HG03342 (cell line): ENCODE results near the gene PGAP1.
A peak's percentile ranks its signal among the peaks of the same experiment; 100 is the strongest.

Source experiments
- ATAC-seq: cut with Tn5 transposase; IDR thresholded peaks from one replicate; pipeline ENCODE4 v1.9.1; 2021; ENCODE audit warnings: mild to moderate bottlenecking, moderate library complexity; ENCODE audit not compliant: unreplicated experiment

The PGAP1 gene, protein sequence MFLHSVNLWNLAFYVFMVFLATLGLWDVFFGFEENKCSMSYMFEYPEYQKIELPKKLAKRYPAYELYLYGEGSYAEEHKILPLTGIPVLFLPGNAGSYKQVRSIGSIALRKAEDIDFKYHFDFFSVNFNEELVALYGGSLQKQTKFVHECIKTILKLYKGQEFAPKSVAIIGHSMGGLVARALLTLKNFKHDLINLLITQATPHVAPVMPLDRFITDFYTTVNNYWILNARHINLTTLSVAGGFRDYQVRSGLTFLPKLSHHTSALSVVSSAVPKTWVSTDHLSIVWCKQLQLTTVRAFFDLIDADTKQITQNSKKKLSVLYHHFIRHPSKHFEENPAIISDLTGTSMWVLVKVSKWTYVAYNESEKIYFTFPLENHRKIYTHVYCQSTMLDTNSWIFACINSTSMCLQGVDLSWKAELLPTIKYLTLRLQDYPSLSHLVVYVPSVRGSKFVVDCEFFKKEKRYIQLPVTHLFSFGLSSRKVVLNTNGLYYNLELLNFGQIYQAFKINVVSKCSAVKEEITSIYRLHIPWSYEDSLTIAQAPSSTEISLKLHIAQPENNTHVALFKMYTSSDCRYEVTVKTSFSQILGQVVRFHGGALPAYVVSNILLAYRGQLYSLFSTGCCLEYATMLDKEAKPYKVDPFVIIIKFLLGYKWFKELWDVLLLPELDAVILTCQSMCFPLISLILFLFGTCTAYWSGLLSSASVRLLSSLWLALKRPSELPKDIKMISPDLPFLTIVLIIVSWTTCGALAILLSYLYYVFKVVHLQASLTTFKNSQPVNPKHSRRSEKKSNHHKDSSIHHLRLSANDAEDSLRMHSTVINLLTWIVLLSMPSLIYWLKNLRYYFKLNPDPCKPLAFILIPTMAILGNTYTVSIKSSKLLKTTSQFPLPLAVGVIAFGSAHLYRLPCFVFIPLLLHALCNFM

DNA sequence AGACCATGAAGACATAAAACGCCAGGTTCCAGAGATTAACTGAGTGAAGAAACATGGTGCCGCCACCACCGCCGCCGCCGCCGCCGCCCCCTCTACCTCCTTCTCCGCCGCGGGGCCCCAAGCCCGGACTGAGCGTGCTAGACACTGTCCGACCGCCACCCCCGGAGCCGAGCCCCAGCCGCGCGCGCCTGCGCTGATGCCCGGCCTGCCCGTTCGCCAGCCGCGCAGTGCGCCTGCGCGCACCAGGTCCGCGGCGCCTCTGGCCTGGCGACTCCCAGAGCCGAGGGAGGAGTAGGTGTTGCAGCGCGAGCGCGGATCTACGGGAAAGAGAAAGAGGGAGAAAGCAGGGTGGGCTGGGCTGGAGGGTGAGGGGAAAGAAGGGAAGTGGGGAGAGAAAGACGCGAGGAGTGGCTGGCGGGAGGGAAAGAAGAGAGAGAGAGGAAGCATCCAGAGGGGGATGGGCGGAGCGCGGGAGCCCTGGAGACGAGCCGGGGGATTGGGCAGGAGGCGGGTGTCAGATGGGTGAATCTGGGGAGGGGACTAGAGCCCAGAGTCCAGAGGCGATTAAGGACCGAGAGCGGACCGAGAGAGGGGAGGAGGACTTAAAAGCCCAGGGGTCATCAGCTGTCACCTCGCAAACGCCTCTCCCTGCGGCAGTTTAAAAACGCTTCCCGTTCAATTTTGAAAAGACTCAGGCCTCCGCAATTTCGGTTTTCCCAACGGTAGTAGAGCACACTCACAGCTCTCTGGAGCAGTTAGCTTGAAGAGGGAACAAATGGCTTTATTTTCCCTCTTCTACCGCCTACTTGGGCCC lies at the start of gene PGAP1:
PGAP1 (minus strand) TSS at position 146 of the 814 bp plus-strand sequence; CDS start at position 55, 91 bp downstream.
- ATAC-seq: peak; percentile 86

DNA sequence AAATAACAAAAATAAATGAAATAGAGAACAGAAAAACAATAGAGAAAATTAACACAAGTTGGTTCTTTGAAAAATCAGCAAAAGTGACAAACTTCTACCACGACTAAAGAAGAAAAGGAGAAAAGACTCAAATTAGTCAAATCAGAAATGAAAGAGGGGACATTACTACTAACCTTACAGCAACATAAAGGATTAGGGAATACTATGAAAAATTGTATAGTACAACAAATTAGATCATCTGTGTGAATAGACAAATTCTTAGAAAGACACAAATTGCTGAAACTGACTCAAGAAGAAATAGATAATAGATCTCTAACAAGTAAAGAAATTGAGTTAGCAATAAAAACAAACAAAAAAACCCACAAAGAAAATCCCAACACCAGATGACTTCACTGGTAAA lies 48.5 kb upstream of the PGAP1 start:
- ATAC-seq: no peak

DNA sequence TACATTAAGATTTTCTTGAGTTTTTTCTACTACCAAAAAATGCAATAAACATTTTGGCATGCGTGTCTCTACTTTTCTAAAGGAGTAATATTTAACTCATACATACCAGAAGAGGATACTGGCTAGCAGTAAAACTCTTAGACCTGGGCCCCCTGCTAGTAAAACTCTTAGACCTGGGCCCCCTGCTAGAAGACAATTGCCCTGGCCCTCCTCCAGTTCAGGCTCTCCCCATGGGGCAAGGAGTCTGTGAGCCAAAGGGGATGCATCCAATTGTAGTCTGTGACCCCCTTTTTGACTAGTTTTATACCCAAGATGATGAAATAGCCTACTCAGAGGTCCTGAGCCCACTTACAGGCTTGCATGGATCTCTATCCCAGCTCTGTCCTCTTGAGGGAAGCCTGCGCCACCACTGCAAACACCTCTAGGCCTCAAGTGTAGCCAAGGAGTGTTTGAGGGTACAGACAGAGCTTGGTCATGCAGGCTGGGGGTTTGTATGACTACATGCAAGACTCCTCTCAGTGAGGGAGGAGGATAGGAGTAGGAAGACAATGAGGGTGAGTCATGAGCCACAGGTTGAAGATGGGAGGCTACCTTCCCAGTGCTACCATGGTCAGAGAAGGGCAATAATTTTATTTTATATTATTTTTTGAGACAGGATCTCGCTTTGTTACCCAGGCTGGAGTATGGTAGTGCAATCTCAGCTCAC lies 45.2 kb upstream of the PGAP1 start:
- no peak for ATAC-seq

DNA sequence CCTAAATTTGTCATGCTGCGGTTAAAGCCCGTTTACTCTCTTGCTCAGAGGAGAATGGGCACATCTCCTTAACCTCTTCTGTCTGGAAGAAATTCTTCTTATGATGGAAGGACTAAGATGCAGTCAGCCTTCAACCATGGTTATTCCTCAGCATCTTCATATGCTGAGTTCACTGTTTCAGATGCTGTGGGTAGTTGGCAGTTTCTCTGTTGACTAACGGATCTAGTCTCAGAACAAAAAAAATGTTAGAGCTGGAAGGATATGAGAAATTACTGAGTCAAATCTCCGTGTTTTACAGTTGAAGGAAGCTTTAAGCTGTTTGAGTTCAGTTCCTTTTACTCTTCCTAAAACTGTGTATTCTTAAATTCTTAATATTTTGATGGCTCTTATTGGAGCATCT lies 43.6 kb upstream of the PGAP1 start:
- ATAC-seq: no peak

DNA sequence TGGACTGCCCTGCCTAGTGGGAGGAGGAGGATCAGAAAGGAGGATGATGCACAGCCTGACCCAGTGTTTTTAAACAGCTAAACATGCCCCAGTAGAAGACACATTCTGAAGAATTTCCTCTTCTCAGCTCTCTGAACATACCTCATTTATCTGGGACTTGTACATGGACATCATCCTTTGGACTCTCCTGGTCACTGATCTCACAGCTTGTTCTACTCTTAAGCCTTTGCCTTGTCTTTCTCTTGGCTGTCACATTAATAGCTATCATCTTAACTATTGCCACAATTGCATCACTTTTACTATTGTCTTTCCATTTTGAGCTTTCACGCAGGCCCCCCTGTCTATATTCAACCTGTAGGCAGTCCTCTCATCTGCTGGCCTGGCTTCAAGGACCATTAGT lies 42.0 kb upstream of the PGAP1 start:
- no peak for ATAC-seq

DNA sequence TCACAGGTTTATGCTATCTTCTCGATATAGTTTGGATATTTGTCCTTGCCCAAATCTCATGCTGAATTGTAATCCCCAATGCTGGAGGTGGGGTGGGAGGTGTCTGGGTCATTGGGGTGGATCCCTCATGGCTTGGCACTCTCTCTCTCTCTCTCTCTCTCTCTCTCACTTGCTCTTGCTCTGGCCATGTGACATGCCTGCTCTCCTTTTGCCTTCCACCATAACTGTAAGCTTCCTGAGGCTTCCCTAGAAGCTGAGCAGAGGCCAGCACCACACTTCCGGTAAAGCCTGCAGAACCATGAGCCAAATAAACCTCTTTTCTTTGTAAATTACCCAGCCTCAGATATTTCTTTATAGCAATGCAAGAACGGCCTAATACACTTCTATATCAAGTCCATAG lies 41.3 kb upstream of the PGAP1 start:
- ATAC-seq: no peak

DNA sequence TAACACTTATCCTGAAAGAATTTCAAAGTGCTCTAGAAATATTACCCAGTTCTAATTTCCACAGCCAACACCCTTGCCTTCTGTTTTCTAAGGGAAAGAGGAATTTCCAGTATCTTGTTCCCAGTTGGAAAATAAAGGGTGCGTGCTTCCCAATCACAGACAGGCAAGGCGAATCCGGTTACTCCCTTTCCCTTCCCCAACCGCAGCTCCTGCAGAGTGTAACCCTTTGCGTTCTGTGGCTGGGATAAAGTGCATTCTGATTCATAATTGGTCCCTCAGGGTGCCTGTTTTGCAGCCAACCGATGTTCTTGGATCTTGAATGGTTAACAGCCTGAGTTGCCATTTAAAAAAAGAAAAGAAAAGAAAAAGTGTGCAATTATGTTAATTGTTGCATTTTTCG lies 40.6 kb upstream of the PGAP1 start:
- no peak for ATAC-seq

DNA sequence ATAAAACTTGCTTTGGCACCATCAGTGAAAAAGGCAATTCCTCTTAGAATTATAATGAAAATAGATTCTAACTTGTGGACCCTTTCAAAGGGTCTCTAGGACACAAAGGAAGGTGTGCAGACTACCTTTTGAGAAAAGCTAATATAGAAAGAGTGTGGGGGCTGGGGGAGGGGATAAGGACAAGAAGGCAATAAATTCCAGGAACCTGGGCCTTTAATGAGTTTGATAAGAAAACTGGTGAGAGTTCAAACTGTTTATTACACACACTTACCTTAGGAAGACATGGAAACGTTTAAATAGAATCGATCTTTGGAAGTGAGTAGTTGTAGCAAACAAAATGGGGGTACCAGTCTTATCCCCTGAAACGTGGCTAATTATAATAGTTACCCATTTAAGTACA lies 39.6 kb upstream of the PGAP1 start:
- no peak for ATAC-seq

DNA sequence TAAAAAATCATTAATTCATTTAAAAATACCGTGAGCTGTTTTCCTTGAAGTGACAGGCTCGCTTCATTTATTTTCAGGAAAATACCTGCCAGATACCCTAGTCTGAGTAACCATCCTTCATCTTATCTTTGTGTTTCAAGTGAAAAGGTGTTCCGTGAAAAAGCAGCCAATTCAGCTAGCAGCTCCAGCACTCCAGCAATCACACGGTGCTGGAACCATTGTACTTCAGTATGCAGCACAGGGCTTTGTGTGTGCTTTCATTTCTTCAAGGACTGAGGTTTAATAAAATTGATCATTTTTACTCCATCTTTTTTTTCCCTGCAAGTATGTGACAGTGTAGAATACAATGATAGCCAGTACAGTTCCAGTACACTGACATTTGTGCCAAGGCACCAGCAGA lies 39.1 kb upstream of the PGAP1 start:
- no peak for ATAC-seq

DNA sequence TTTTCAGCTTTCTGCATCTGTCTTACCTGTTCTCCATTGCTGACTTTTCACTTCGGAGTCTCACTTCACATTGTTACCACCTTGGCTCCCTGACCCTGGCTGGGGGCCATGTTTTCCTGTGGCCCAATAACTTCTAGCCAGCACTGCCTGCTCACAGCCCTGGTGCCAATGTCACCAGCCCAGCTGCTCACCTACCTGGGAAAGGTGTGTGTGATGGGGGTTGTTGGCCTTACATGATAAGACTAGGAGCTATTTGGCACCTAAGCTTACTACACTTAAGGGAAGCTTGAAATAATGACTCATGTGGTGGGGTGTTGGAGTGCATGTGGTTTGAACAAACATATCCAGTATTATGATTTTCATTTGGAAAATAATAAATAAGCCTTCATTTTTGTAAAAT lies 37.5 kb upstream of the PGAP1 start:
- no peak for ATAC-seq

DNA sequence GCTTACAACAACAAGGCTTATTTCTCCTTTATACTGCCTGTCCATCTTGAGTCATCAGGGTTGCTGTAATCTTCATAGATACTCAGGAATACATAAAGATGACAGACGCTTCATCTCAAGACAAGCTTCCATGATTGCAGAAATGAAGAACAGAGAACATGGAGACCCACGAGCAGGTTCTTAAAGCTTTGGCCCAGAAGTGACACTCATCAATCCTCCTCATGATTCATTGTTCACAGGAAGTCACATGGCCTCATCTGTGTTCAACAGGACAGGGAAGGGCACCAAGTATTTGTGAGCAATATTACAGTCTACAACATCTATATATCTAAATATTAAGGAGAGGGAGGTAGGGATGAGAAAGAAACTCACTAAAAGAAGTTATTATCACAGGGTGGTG lies 36.5 kb upstream of the PGAP1 start:
- no peak for ATAC-seq

DNA sequence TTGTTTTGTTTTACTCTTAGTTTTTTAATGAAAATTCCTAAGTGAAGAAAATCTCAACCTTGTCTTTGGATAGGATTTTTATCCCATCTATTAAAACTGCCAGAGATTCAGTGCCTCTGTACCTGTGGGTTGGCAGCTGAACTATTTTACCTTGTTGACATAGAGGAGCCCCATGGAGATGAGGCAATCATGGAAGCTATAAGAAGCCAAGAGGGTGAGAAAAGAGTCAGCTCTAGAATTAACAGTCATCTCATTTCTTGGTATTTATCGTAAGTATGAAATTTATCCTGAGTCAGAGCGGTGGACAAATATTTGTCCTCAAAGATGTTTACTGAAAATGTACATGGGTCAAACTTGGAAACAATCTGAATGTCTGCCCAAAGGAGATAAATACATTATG lies 35.8 kb upstream of the PGAP1 start:
- peak; percentile 10 for ATAC-seq

DNA sequence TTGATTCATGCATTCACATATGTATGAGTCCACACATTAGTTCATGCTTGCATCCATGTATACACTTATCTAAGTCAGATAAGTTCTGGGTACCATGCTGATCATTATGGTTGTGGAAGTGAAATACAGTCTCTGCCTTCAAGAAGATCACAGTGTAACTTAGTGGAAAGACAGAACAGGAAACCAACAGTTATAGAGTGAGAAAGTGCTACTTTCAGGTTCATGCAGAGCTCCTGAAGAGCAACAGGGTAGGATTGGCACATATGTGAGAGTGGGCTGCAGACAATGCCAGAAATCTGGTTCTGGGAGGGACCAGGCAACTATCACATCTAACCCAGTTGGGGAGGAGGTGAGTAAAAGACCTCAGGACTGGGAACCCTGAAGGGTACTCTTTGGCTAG lies 35.4 kb upstream of the PGAP1 start:
- ATAC-seq: peak; percentile 97

DNA sequence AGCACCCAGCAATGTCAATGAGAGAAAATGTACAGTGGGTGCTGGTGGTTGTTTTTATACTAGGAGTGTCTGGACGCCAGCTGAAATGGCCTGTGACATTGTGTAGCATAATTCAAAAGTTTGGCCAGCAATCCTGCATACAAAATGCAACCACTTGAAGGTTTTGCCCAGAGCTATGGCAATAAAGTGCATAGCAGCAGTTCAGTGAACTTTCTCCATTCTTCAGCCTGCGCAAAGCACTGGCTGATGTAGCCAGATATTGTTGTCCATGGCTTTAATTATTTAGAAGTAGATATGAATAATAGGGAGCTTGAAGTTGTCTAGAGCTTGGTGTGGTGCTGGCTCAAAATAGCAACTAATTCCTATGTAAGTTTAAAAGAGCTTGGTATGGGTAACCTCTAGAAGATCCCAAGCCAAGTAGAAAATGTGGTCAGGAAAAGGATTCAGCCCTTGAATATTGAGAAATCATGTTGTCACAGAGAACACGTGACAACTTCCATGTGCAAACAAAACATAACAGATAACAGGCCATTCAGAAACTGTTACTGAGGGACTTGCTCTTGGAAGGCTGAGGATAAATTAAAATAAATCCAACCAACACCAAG lies 33.3 kb upstream of the PGAP1 start:
- ATAC-seq: no peak

DNA sequence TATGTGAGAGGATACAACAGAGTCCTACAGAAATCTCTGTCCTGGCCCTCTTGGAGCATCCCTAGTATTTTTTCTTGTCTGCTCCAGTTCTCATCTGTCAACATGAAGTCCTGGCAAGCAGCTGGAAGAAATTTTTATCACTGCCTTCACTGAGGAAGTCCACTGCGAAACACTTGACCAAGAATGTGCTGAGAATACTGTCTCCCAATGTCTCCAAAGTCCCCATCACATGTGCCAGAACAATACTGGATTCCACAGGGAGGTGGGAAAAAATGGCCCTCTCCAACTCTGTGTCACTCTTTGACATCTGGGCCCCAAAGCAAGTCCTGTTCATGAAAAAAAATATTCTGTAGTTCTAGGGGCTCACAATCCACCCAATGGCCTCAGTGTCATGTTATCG lies 32.8 kb upstream of the PGAP1 start:
- ATAC-seq: no peak

DNA sequence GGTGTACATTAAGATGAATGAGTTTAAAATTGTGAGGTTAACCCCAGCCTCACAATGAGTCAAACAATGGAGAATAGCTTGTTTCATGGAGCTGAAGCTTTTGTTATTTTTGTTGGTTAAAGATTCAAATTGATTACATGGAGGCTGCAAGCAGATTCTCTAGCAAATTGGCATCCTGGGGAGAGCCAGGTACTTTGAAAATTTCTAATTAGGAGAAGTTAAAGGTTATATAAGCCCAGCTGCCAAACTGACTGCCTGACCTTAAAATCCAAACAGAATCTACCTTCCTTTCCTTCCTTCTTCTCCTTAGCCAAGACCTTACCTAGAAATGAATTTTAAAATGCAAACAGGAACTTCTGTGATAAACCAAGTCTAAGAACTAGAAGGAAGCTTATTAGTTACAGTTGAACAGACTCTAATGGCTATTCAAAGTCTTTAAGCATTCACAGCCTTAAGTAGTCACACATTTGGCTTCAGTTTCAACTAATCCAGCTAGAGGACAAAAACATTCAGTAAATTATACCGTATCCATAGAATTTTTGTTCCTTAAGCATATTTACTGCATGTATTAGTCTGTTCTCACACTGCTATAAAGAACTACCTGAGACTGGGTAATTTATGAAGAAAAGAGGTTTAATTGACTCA lies 31.5 kb upstream of the PGAP1 start:
- ATAC-seq: no peak

DNA sequence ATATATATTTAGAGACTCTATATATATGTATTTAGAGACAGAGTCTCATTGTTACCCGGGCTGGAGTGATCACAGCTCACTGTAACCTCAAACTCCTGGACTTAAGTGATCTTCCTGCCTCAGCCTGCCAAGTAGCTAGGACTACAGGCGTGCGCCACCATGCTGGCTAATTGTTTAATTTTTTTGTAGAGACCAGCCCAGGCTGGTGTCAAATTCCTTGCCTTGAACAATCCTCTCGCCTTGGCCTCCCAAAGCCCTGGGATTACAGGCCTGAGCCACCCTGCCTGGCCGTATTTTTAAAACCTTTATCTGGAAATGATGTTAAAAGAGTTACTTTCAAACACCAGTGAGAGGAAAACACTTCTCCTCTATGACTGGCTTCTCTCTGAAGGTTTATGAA lies 30.9 kb upstream of the PGAP1 start:
- no peak for ATAC-seq

DNA sequence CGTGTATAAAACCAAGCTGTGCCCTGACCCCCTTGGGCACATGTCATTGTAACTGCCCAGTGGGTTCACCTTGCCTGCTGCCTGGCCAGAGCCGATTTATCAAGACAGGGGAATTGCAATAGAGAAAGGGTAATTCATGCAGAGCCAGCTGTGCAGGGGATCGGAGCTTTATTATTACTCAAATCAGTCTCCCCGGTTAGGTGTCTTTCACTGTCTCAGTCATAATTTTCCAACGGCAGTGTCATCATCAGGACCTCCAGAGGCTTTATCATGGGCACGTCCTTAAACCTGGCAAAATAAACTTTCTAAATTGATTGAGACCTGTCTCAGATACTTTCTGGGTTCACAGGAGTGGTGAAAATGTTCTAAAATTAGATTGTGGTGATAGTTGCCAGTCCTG lies 29.6 kb upstream of the PGAP1 start:
- ATAC-seq: no peak

DNA sequence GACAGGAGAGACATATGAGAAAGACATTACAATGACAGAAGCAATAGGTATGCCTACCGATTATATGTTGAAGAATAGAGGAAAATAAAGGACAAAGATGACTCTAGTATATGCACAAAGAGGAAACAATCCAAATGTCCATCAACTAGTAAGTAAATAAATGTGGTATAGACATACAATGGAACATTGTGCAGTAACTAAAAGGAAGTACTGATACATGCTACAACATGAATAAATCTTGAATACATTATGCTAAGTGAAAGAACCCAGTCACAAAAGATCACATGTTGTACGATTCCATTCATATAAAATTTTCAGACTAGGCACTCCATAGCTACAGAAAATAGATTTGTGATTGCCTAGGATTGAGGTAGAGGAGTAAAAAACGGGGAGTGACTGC lies 28.5 kb upstream of the PGAP1 start:
- ATAC-seq: no peak

DNA sequence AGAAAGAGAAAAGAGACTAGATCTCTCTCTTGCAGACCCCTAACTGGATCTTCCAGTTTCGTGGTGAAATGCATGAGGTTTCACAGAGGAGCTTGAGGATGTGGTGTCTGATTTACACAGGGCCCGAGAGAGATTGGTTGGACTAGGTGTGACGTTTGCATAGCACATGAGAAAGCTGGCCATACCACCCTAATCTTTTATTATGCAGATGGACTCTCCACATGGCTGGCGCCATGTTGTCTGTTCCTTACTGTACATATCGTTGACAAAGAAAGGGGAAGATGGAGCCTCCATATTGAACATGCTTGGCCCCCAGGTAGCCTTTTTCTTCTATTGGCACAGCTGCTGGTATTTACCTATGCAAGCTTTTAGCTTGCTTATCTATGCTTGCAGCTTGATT lies 27.5 kb upstream of the PGAP1 start:
- ATAC-seq: no peak
